OCI-LY1 (cell line): ENCODE measurements around the gene THBS3.
"Not testable (repeated sequence)": the region's sequence is repeated elsewhere in the genome, so short reads cannot be mapped to it uniquely, and the experiment has no call there.

Experiments
- H2AFZ ChIP-seq: fragments of 200-600 bp; sonication (generic), shearing (Covaris generic); 2 replicates; pipeline ENCODE4 v1.6.0; 2014; ENCODE audit warnings: antibody characterized with exemption, mild to moderate bottlenecking, low read length
- H3F3A ChIP-seq: fragments of 200-600 bp; sonication (generic), shearing (Covaris generic); 2 replicates; pipeline ENCODE4 v1.6.0; 2014; ENCODE audit warnings: mild to moderate bottlenecking, antibody characterized with exemption, low read length, moderate library complexity; ENCODE audit not compliant: insufficient read depth
- H3K27ac ChIP-seq: fragments of 200-600 bp; sonication (generic); 2 replicates; pipeline ENCODE4 v1.5.1; 2014; ENCODE audit warnings: low read length, mixed run types, mild to moderate bottlenecking, low read depth; ENCODE audit not compliant: poor library complexity, severe bottlenecking
- H3K27me3 ChIP-seq: fragments of 200-600 bp; sonication (generic); 2 replicates; pipeline ENCODE4 v1.6.0; 2014; ENCODE audit warnings: antibody characterized with exemption, mild to moderate bottlenecking, low read length, moderate library complexity; ENCODE audit not compliant: insufficient read depth
- H3K36me3 ChIP-seq: fragments of 200-600 bp; sonication (generic); 2 replicates; pipeline ENCODE4 v1.6.1; 2014; ENCODE audit warnings: mild to moderate bottlenecking, antibody characterized with exemption, low read length, moderate library complexity, mixed read lengths; ENCODE audit not compliant: insufficient read depth
- H3K4me1 ChIP-seq: fragments of 200-600 bp; sonication (generic); 2 replicates; pipeline ENCODE4 v1.5.1; 2014; ENCODE audit warnings: mild to moderate bottlenecking, low read length, moderate library complexity; ENCODE audit not compliant: insufficient read depth, severe bottlenecking
- H3K4me2 ChIP-seq: fragments of 200-600 bp; sonication (generic), shearing (Covaris generic); 2 replicates; pipeline ENCODE4 v1.6.1; 2014; ENCODE audit warnings: low read length
- H3K4me3 ChIP-seq: fragments of 200-600 bp; sonication (generic); 2 replicates; pipeline ENCODE4 v1.5.1; 2014; ENCODE audit warnings: low read length, low read depth, mild to moderate bottlenecking, mixed read lengths; ENCODE audit not compliant: poor library complexity, severe bottlenecking
- H3K79me2 ChIP-seq: fragments of 200-600 bp; shearing (Covaris generic); 2 replicates; pipeline ENCODE4 v1.6.1; 2016; ENCODE audit warnings: mixed run types, low read length, mixed read lengths; ENCODE audit not compliant: insufficient read depth
- H3K9ac ChIP-seq: fragments of 200-600 bp; sonication (generic), shearing (Covaris generic); 2 replicates; pipeline ENCODE4 v1.6.1; 2014; ENCODE audit warnings: mild to moderate bottlenecking, low read length, mixed read lengths
- H3K9me2 ChIP-seq: fragments of 200-600 bp; sonication (generic), shearing (Covaris generic); 2 replicates; pipeline ENCODE4 v1.6.1; 2014; ENCODE audit warnings: low read depth, mild to moderate bottlenecking, low read length, mixed read lengths
- H3K9me3 ChIP-seq: fragments of 200-600 bp; shearing (Covaris generic); 2 replicates; pipeline ENCODE4 v1.6.1; 2014; ENCODE audit warnings: low read length, mixed read lengths
- H4K20me1 ChIP-seq: fragments of 200-600 bp; sonication (generic), shearing (Covaris generic); 2 replicates; pipeline ENCODE4 v1.6.0; 2016; ENCODE audit warnings: mild to moderate bottlenecking, low read length; ENCODE audit not compliant: insufficient read depth
- CTCF ChIP-seq: fragments of 200-600 bp; sonication (generic), shearing (Covaris generic); IDR thresholded peaks from 2 replicates; pipeline ENCODE4 v1.5.1; 2017; ENCODE audit warnings: mild to moderate bottlenecking, antibody characterized with exemption, low read length, moderate library complexity, mixed read lengths
- EZH2 ChIP-seq: fragments of 200-600 bp; sonication (generic), shearing (Covaris generic); IDR thresholded peaks from 2 replicates; pipeline ENCODE4 v1.8.0; 2017; ENCODE audit warnings: borderline replicate concordance, mixed run types, mild to moderate bottlenecking, antibody characterized with exemption, low read length, moderate library complexity, mixed read lengths

The THBS3 gene

GRCh38 chr1:155162631-155163030 lies 45.1 kb downstream of the THBS3 start:
- not testable (repeated sequence) for H2AFZ ChIP-seq, H3K27me3 ChIP-seq, H4K20me1 ChIP-seq, H3K4me3 ChIP-seq, H3F3A ChIP-seq, H3K27ac ChIP-seq, H3K9me2 ChIP-seq, H3K9ac ChIP-seq, H3K9me3 ChIP-seq, H3K79me2 ChIP-seq, H3K4me1 ChIP-seq, H3K36me3 ChIP-seq, H3K4me2 ChIP-seq

- Histone ChIP-seq H3K9ac (no peak overlapping the region), H3K4me1 (no peaks in the 10 kb centered on the region), H3K36me3 (no peaks in the 10 kb centered on the region), H3F3A (no peaks in the 10 kb centered on the region), H3K4me2 (no peak overlapping the region), H3K79me2 (no peaks in the 10 kb centered on the region), H3K9me3 (no peaks in the 10 kb centered on the region), H3K27me3 (no peaks in the 10 kb centered on the region; the same call in 1 of the 2 replicates), H3K4me3 (no peak overlapping the region), H2AFZ (no peak overlapping the region), H3K27ac (no peak overlapping the region), H3K9me2 (no peaks in the 10 kb centered on the region), H4K20me1 (no peaks in the 10 kb centered on the region)
- TF ChIP-seq CTCF (no peak), EZH2 (no peak)
These were observed 47.6 kb downstream of the THBS3 start for GRCh38 chr1:155160128-155160527.

- H2AFZ ChIP-seq = no peak overlapping the region
- H3K4me3 ChIP-seq = no peak overlapping the region
- no peaks in the 10 kb centered on the region for H4K20me1 ChIP-seq
- H3K9me3 ChIP-seq = no peaks in the 10 kb centered on the region
- no peak overlapping the region for H3K4me2 ChIP-seq
- H3K27me3 ChIP-seq = no peaks in the 10 kb centered on the region; the same call in 1 of the 2 replicates
- no peaks in the 10 kb centered on the region for H3F3A ChIP-seq
- no peaks in the 10 kb centered on the region for H3K4me1 ChIP-seq
- H3K9ac ChIP-seq = no peak overlapping the region
- no peaks in the 10 kb centered on the region for H3K79me2 ChIP-seq
- TF ChIP-seq CTCF = no peak
- no peak for TF ChIP-seq EZH2
- no peaks in the 10 kb centered on the region for H3K9me2 ChIP-seq
- H3K36me3 ChIP-seq = no peaks in the 10 kb centered on the region
- H3K27ac ChIP-seq = no peak overlapping the region
These were observed 48.7 kb downstream of the THBS3 start for GRCh38 chr1:155158991-155159390.

- not testable (repeated sequence) for H3F3A ChIP-seq, H4K20me1 ChIP-seq, H2AFZ ChIP-seq, H3K27me3 ChIP-seq, H3K27ac ChIP-seq, H3K4me2 ChIP-seq, H3K36me3 ChIP-seq, H3K4me3 ChIP-seq, H3K9ac ChIP-seq, H3K79me2 ChIP-seq, H3K9me3 ChIP-seq, H3K4me1 ChIP-seq, H3K9me2 ChIP-seq
These were observed 51.6 kb downstream of the THBS3 start for GRCh38 chr1:155155996-155156643.
